Type B pancreatic cell (in vitro differentiated cells): ENCODE measurements around the gene C17orf67. TPM values are rescaled to one million over a fixed set of nuclear protein-coding genes. Genes with fewer than 3 reads are reported as not detected.
"Not testable (repeated sequence)": the region's sequence is repeated elsewhere in the genome, so short reads cannot be mapped to it uniquely, and the experiment has no call there.

Experiments used
- DNase-seq: peaks from one replicate; pipeline ENCODE4 v3.0.0; 2021; ENCODE audit warnings: mixed read lengths; ENCODE audit not compliant: unreplicated experiment; ENCODE audit errors: extremely low spot score
- H3K27ac Mint-ChIP-seq: 2 replicates; pipeline ENCODE4 v1.8.0; 2021; ENCODE audit warnings: mild to moderate bottlenecking, mixed read lengths
- H3K27me3 Mint-ChIP-seq: 2 replicates; pipeline ENCODE4 v1.8.0; 2021; ENCODE audit warnings: mixed read lengths
- H3K36me3 Mint-ChIP-seq: 2 replicates; pipeline ENCODE4 v1.8.0; 2021; ENCODE audit warnings: mixed read lengths
- H3K4me1 Mint-ChIP-seq: one replicate; pipeline ENCODE4 v1.8.0; 2021; ENCODE audit warnings: mixed read lengths; ENCODE audit not compliant: unreplicated experiment
- H3K4me3 Mint-ChIP-seq: 2 replicates; pipeline ENCODE4 v1.8.0; 2021; ENCODE audit warnings: mild to moderate bottlenecking, mixed read lengths
- H3K9me3 Mint-ChIP-seq: 2 replicates; pipeline ENCODE4 v1.8.0; 2021; ENCODE audit warnings: mixed read lengths
- CTCF ChIP-seq: fragments of 200-600 bp; sonication (generic); conservative IDR thresholded peaks from 2 replicates; pipeline ENCODE4 v1.5.0; 2021; ENCODE audit warnings: antibody characterized with exemption, mild to moderate bottlenecking
- total RNA-seq: library from RNA; stranded (reverse); gene quantifications from 2 replicates; pipeline ENCODE4 v1.2.1, GENCODE V29; 2021; ENCODE audit warnings: low replicate concordance

The C17orf67 gene
- total RNA-seq, 1 donor from 2014 or later = 4.1 TPM

GRCh38 chr17:56765449-56765848 lies 68.3 kb downstream of the C17orf67 start:
- peaks cover 28% of the 10 kb centered on the region for H3K27me3 Mint-ChIP-seq
- no peak overlapping the region for H3K27ac Mint-ChIP-seq
- no peaks in the 10 kb centered on the region for H3K36me3 Mint-ChIP-seq
- DNase-seq = no peak
- peaks cover 28% of the 10 kb centered on the region for H3K4me1 Mint-ChIP-seq
- no peak for TF ChIP-seq CTCF
- no peaks in the 10 kb centered on the region for H3K9me3 Mint-ChIP-seq
- H3K4me3 Mint-ChIP-seq = no peak overlapping the region

DNA sequence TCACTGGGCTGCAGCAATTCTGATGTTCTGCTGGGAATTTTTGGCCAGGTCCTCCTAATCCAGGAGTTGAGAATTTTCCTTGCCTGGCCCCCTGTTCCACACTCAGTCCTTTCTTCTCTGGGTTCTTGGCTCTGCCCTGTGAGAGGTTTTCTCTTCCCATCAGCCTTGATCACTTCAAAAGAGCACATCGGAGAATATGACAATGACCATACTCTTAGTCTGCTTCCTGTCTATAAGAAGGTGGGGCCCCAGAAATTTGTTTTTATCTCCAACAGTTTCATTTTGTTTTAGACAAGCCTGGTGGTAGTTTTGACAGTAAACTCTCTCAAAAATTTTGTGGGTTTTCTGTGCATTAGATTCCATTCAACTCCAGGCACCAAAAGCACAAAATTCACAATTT lies 70.7 kb downstream of the C17orf67 start:
- Mint-ChIP-seq H3K36me3 (no peaks in the 10 kb centered on the region), H3K27me3 (peaks cover 21% of the 10 kb centered on the region)
- no peak for TF ChIP-seq CTCF

DNA sequence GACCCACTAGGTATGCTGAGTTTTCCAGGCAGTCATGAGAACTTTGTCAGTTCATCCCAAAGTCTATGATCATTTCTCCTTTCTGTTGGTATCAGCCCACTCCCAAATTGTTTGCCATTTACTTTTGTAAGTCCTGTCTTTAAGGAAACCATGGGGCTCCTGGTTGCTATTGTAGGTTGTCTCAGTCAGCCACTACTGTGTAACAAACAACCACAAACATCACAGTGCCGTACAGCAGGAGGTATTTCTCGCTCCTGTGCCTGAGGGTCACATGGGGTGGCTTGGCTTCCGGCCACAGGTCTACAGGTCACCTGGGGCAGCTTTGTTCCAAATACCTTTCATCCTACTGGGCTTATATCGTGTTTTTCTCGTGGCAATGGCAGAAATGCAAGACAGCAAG lies 71.6 kb downstream of the C17orf67 start:
- H3K36me3 Mint-ChIP-seq = no peaks in the 10 kb centered on the region
- H3K27me3 Mint-ChIP-seq = peaks cover 23% of the 10 kb centered on the region
- H3K4me1 Mint-ChIP-seq = peaks cover 20% of the 10 kb centered on the region
- TF ChIP-seq CTCF = no peak
- H3K4me3 Mint-ChIP-seq = no peak overlapping the region
- no peak overlapping the region for H3K27ac Mint-ChIP-seq
- no peak for DNase-seq
- no peaks in the 10 kb centered on the region for H3K9me3 Mint-ChIP-seq

More for the DNA sequence above, 70.7 kb downstream of the C17orf67 start:
- DNase-seq = no peak
- Mint-ChIP-seq H3K4me1 (peaks cover 20% of the 10 kb centered on the region), H3K27ac (no peak overlapping the region), H3K9me3 (no peaks in the 10 kb centered on the region), H3K4me3 (no peak overlapping the region)

- H3K4me3 Mint-ChIP-seq = no peak overlapping the region
- H3K36me3 Mint-ChIP-seq = no peaks in the 10 kb centered on the region
- H3K27me3 Mint-ChIP-seq = peaks cover 21% of the 10 kb centered on the region
- peaks cover 20% of the 10 kb centered on the region for H3K4me1 Mint-ChIP-seq
- H3K27ac Mint-ChIP-seq = no peak overlapping the region
- no peak for TF ChIP-seq CTCF
- no peaks in the 10 kb centered on the region for H3K9me3 Mint-ChIP-seq
- no peak for DNase-seq
Measured at GRCh38 chr17:56761387-56761786, 72.3 kb downstream of the C17orf67 start.

- not testable (repeated sequence) for H3K27me3 Mint-ChIP-seq, DNase-seq, H3K36me3 Mint-ChIP-seq, H3K27ac Mint-ChIP-seq, H3K9me3 Mint-ChIP-seq, H3K4me3 Mint-ChIP-seq
- H3K4me1 Mint-ChIP-seq = peaks cover 14% of the 10 kb centered on the region
Measured at GRCh38 chr17:56757611-56758010, 76.1 kb downstream of the C17orf67 start.

- no peak overlapping the region for H3K27ac Mint-ChIP-seq
- DNase-seq = no peak
- TF ChIP-seq CTCF = no peak
Measured at GRCh38 chr17:56756536-56756935, 77.2 kb downstream of the C17orf67 start.

More at GRCh38 chr17:56756536-56756935, 77.2 kb downstream of the C17orf67 start:
- no peak overlapping the region for H3K4me3 Mint-ChIP-seq
- peaks cover 14% of the 10 kb centered on the region for H3K4me1 Mint-ChIP-seq
- H3K27me3 Mint-ChIP-seq = peaks cover 3% of the 10 kb centered on the region
- no peaks in the 10 kb centered on the region for H3K9me3 Mint-ChIP-seq
- H3K36me3 Mint-ChIP-seq = no peaks in the 10 kb centered on the region
